H1 (cell line): ENCODE results near the gene VPS35. TPM values are rescaled to one million over a fixed set of nuclear protein-coding genes. Genes with fewer than 3 reads are reported as not detected.

Experiments used
- CTCF ChIA-PET: fragments of 300-600 bp; sonication (Branson Sonifier 250); formaldehyde crosslinking; loops from one replicate; lab custom pipeline; 2021; ENCODE audit not compliant: partially characterized antibody; lab: Charles Lee
- POLR2A ChIA-PET: fragments of 300-600 bp; sonication (Branson Sonifier 250); formaldehyde crosslinking; loops from one replicate; lab custom pipeline; 2021; ENCODE audit warnings: inconsistent platforms; ENCODE audit not compliant: partially characterized antibody; lab: Charles Lee
- DNase-seq, 2 experiments: peaks; one replicate each; pipeline versions ENCODE4 v3.0.0 to v3.0.0-alpha.2; 2010 to 2022; ENCODE audit warnings: low spot score in 2 of 2, low read depth in 1 of 2, mixed read lengths in 1 of 2
- FAIRE-seq: peaks from 2 replicates; lab custom pipeline; 2011; peaks lifted over from hg19 to GRCh38; lab: Jason Lieb, UNC
- H2AFZ ChIP-seq: 2 replicates; pipeline ENCODE4 v1.8.1; 2012; ENCODE audit warnings: low read length, inconsistent platforms
- H2AK5ac ChIP-seq: 2 replicates; pipeline ENCODE4 v1.6.1; 2013; ENCODE audit warnings: low read depth, low read length
- H2BK120ac ChIP-seq: replicated peaks from 2 replicates; pipeline ENCODE3; 2013; ENCODE audit warnings: low read depth, low read length, inconsistent platforms
- H2BK12ac ChIP-seq: 2 replicates; pipeline ENCODE4 v1.6.1; 2013; ENCODE audit warnings: low read depth, low read length
- H2BK15ac ChIP-seq: 2 replicates; pipeline ENCODE4 v1.6.1; 2013; ENCODE audit warnings: low read length
- H2BK20ac ChIP-seq: 2 replicates; pipeline ENCODE4 v1.6.1; 2013; ENCODE audit warnings: low read length
- H2BK5ac ChIP-seq: 2 replicates; pipeline ENCODE4 v1.6.1; 2013; ENCODE audit warnings: low read depth, low read length
- H3K14ac ChIP-seq: 2 replicates; pipeline ENCODE4 v1.6.1; 2013; ENCODE audit warnings: inconsistent platforms; ENCODE audit not compliant: insufficient read length
- H3K18ac ChIP-seq: 2 replicates; pipeline ENCODE4 v1.6.1; 2013; ENCODE audit warnings: low read length; ENCODE audit errors: extremely low read depth
- H3K23ac ChIP-seq: 2 replicates; pipeline ENCODE4 v1.6.1; 2013; ENCODE audit warnings: inconsistent platforms; ENCODE audit not compliant: insufficient read length
- H3K23me2 ChIP-seq: 2 replicates; pipeline ENCODE4 v1.6.1; 2013; ENCODE audit warnings: low read depth, low read length
- H3K27ac ChIP-seq: 2 replicates; pipeline ENCODE4 v1.6.1; 2011; ENCODE audit warnings: low read depth, low read length, inconsistent platforms
- H3K27me3 ChIP-seq, 4 experiments: replicated peaks in 1 of 4; 1 replicate in 1 of 4; 2 replicates in 3 of 4; pipeline versions ENCODE4 v1.6.1 to v1.8.1; 2011 to 2013; ENCODE audit warnings: low read length in 3 of 4, mild to moderate bottlenecking in 3 of 4, inconsistent platforms in 2 of 4, mixed read lengths in 2 of 4, moderate library complexity in 1 of 4; ENCODE audit not compliant: control insufficient read depth in 3 of 4, insufficient read depth in 3 of 4; ENCODE audit errors: extremely low read depth in 1 of 4
- H3K36me3 ChIP-seq, 4 experiments: 2 replicates each; pipeline versions ENCODE4 v1.6.1 to v1.8.1; 2011 to 2013; ENCODE audit warnings: mild to moderate bottlenecking in 4 of 4, low read length in 3 of 4, moderate library complexity in 2 of 4, control low read depth in 1 of 4, inconsistent platforms in 1 of 4; ENCODE audit not compliant: insufficient read depth in 4 of 4, control insufficient read depth in 2 of 4
- H3K4ac ChIP-seq: replicated peaks from 2 replicates; pipeline ENCODE3; 2013; ENCODE audit warnings: low read length, low read depth, mixed read lengths, inconsistent platforms; ENCODE audit not compliant: insufficient read length
- H3K4me1 ChIP-seq, 4 experiments: replicated peaks in 1 of 4; 1 replicate in 1 of 4; 2 replicates in 3 of 4; pipeline versions ENCODE4 v1.6.1 to v1.8.1; 2011 to 2013; ENCODE audit warnings: low read length in 3 of 4, inconsistent platforms in 2 of 4, mixed read lengths in 1 of 4; ENCODE audit not compliant: insufficient read depth in 4 of 4, control insufficient read depth in 3 of 4
- H3K4me2 ChIP-seq, 2 experiments: 2 replicates each; pipeline versions ENCODE4 v1.6.1 to v1.8.1; 2011 to 2013; ENCODE audit warnings: low read depth in 2 of 2, low read length in 2 of 2, control low read depth in 1 of 2, inconsistent platforms in 1 of 2, mild to moderate bottlenecking in 1 of 2; ENCODE audit not compliant: insufficient read depth in 1 of 2
- H3K4me3 ChIP-seq, 4 experiments: fragments of 200-600, 300-600 bp in 1 of 4; sonication (generic), shearing (Covaris generic), sonication (Bioruptor Twin) in 1 of 4; 2 replicates each; pipeline versions ENCODE4 v1.5.1 to v1.8.1; 2011 to 2016; ENCODE audit warnings: low read length in 4 of 4, low read depth in 3 of 4, control low read depth in 2 of 4, inconsistent platforms in 2 of 4, mild to moderate bottlenecking in 2 of 4, mixed read lengths in 1 of 4, moderate library complexity in 1 of 4; ENCODE audit not compliant: insufficient read depth in 2 of 4; ENCODE audit errors: extremely low read depth in 1 of 4
- H3K56ac ChIP-seq: replicated peaks from 2 replicates; pipeline ENCODE3; 2013; ENCODE audit warnings: low read depth, mild to moderate bottlenecking, mixed read lengths, low read length, inconsistent platforms; ENCODE audit not compliant: insufficient read length
- H3K79me1 ChIP-seq: 2 replicates; pipeline ENCODE4 v1.6.1; 2013; ENCODE audit warnings: low read depth, low read length, control low read depth
- H3K79me2 ChIP-seq, 2 experiments: 2 replicates each; pipeline versions ENCODE4 v1.6.1 to v1.8.1; 2012 to 2013; ENCODE audit warnings: low read length in 2 of 2, mild to moderate bottlenecking in 2 of 2, inconsistent platforms in 1 of 2; ENCODE audit not compliant: insufficient read depth in 2 of 2, control insufficient read depth in 1 of 2
- H3K9ac ChIP-seq, 4 experiments: replicated peaks in 1 of 4; 1 replicate in 1 of 4; 2 replicates in 3 of 4; pipeline versions ENCODE4 v1.6.1 to v1.8.1; 2011 to 2013; ENCODE audit warnings: low read depth in 3 of 4, low read length in 3 of 4, control low read depth in 2 of 4, mild to moderate bottlenecking in 2 of 4, moderate library complexity in 2 of 4, inconsistent platforms in 1 of 4; ENCODE audit errors: extremely low read depth in 1 of 4
- H3K9me3 ChIP-seq, 2 experiments: 2 replicates each; pipeline versions ENCODE4 v1.6.1 to v1.8.1; 2012 to 2013; ENCODE audit warnings: mild to moderate bottlenecking in 2 of 2, moderate library complexity in 2 of 2, control low read depth in 1 of 2, inconsistent platforms in 1 of 2, low read depth in 1 of 2, low read length in 1 of 2, mixed read lengths in 1 of 2; ENCODE audit not compliant: insufficient read depth in 2 of 2
- H4K20me1 ChIP-seq, 2 experiments: replicated peaks in 1 of 2; 2 replicates each; pipeline versions ENCODE3 to v1.8.1; 2011 to 2013; ENCODE audit warnings: inconsistent platforms in 2 of 2, low read length in 2 of 2, mild to moderate bottlenecking in 1 of 2; ENCODE audit not compliant: insufficient read depth in 2 of 2, control insufficient read depth in 1 of 2
- H4K5ac ChIP-seq: 2 replicates; pipeline ENCODE4 v1.6.1; 2013; ENCODE audit warnings: low read length, low read depth, mixed read lengths, inconsistent platforms; ENCODE audit not compliant: insufficient read length
- H4K8ac ChIP-seq: 2 replicates; pipeline ENCODE4 v1.8.0; 2013; ENCODE audit warnings: mild to moderate bottlenecking, moderate library complexity, low read length, inconsistent platforms; ENCODE audit not compliant: insufficient read depth; ENCODE audit errors: extremely low read depth
- H4K91ac ChIP-seq: replicated peaks from 2 replicates; pipeline ENCODE3; 2013; ENCODE audit warnings: low read length, mixed read lengths, inconsistent platforms; ENCODE audit not compliant: insufficient read length
- CHD2 ChIP-seq: IDR thresholded peaks from 2 replicates; pipeline ENCODE4 v1.6.1; 2012; ENCODE audit warnings: low read length, improper control_type of control experiment
- RBBP5 ChIP-seq: IDR thresholded peaks from 2 replicates; pipeline ENCODE4 v1.7.1; 2012; ENCODE audit warnings: low read depth, mild to moderate bottlenecking, inconsistent platforms, low read length, moderate library complexity, borderline replicate concordance
- TCF12 ChIP-seq: IDR thresholded peaks from 2 replicates; pipeline ENCODE4 v1.6.1; 2011; ENCODE audit warnings: low read depth, mild to moderate bottlenecking, low read length
- WGBS, 2 experiments: shearing (Covaris generic) in 1 of 2; methylation state at CpG; one replicate each; pipeline versions ENCODE4 v1.1.6 to v1.1.7; 2013 to 2015; ENCODE audit warnings: low lambda C conversion rate in 2 of 2, mixed read lengths in 2 of 2, inconsistent platforms in 1 of 2, low coverage in 1 of 2, missing lambda C conversion rate in 1 of 2; ENCODE audit not compliant: insufficient replicate concordance in 2 of 2, insufficient coverage in 1 of 2, insufficient read length in 1 of 2; ENCODE audit errors: extremely low coverage in 1 of 2, missing lambda C conversion rate in 1 of 2; 5-methylcytosine and 5-hydroxymethylcytosine counted together
- polyA plus RNA-seq, 7 experiments: library from polyadenylated mRNA; depleted of rRNA in 3 of 7; stranded (reverse) in 5 of 7; unstranded in 2 of 7; fragments of >200 nt in 5 of 7; fragments of 200-250 nt in 2 of 7; gene quantifications; 1 replicate in 5 of 7; 2 replicates in 1 of 7; 4 replicates in 1 of 7; pipeline versions ENCODE4 v1.2.1 to v1.2.3, GENCODE V29; 2011 to 2013; ENCODE audit warnings: missing spikeins in 2 of 7, mixed read lengths in 2 of 7
- total RNA-seq: library from RNA; stranded (reverse); fragmentation: NEBNext Ultra II Directional; extraction: Animal tissue kit (Norgen Biotek cat#: 25700); gene quantifications from 2 replicates; pipeline ENCODE4 v1.2.1, GENCODE V29; 2021

VPS35 gene
- total and polyA plus RNA-seq, 2 of the 8 experiments (the other 6 are each of a cell fraction or from before 2014, with no cell fraction given): 10.3 to 66.9 TPM

GRCh38 chr16:46701615-46702014, 12.6 kb upstream of the VPS35 start:
- TF ChIP-seq RBBP5 (no peak), CHD2 (no peak), TCF12 (no peak)
- TF ChIP-seq, all 59 proteins: peak for 0
- H2BK20ac ChIP-seq: no peak overlapping the region
- CTCF ChIA-PET: interaction anchor here (1.1 kb wide), 1 partner anchor 10 kb away, joined by 3 read pairs; no protein-coding TSS in a partner anchor

More at GRCh38 chr16:46701615-46702014, 12.6 kb upstream of the VPS35 start:
- H3K23me2 ChIP-seq: no peaks in the 10 kb centered on the region
- H3K14ac ChIP-seq: no peak overlapping the region
- no peak overlapping the region for H3K23ac ChIP-seq
- H3K9ac ChIP-seq: no peak overlapping the region
- H2BK15ac ChIP-seq: no peak overlapping the region
- peaks cover 1 to 31% (median 19%) of the 10 kb centered on the region in 4 experiments; a peak in 7 of 8 replicates for H3K36me3 ChIP-seq
- H3K9me3 ChIP-seq: no peaks in the 10 kb centered on the region
- H2BK5ac ChIP-seq: no peak overlapping the region
- H3K4me2 ChIP-seq: no peak overlapping the region
- no peak overlapping the region for H4K8ac ChIP-seq
- FAIRE-seq (no peak), DNase-seq (no peak)
- H2BK120ac ChIP-seq: no peak overlapping the region
- H3K27ac ChIP-seq: no peak overlapping the region
- no peaks in the 10 kb centered on the region for H3K27me3 ChIP-seq
- no peak overlapping the region for H4K91ac ChIP-seq
- H2AK5ac ChIP-seq: no peak overlapping the region
- no peak overlapping the region for H2BK12ac ChIP-seq
- H3K18ac ChIP-seq: no peak overlapping the region
- no peaks in the 10 kb centered on the region for H3K79me2 ChIP-seq
- no peak overlapping the region for H2AFZ ChIP-seq
- no peak overlapping the region for H4K5ac ChIP-seq
- POLR2A ChIA-PET: interaction anchor here (0.7 to 2.8 kb wide), 4 partner anchors 10 to 70 kb away, joined by 3 to 13 read pairs (median 6); partner anchors contain the start of gene ORC6
- H3K4me3 ChIP-seq: no peak overlapping the region
- H4K20me1 ChIP-seq: peaks cover 0 to 1% of the 10 kb centered on the region in 2 experiments
- H3K4me1 ChIP-seq: no peaks in the 10 kb centered on the region
- 99% methylated on average over 4 of the region's 4 CpGs; no CpG with 5 or more reads in 1 of the 2 experiments for WGBS, 2 experiments
- H3K79me1 ChIP-seq: no peaks in the 10 kb centered on the region
- no peak overlapping the region for H3K4ac ChIP-seq
- H3K56ac ChIP-seq: no peak overlapping the region
